ENCODE results near the gene KDM3B. TPM values are rescaled to one million over a fixed set of nuclear protein-coding genes. Genes with fewer than 3 reads are reported as not detected.
"Not testable (repeated sequence)": the region's sequence is repeated elsewhere in the genome, so short reads cannot be mapped to it uniquely, and the experiment has no call there.

KDM3B gene, protein sequence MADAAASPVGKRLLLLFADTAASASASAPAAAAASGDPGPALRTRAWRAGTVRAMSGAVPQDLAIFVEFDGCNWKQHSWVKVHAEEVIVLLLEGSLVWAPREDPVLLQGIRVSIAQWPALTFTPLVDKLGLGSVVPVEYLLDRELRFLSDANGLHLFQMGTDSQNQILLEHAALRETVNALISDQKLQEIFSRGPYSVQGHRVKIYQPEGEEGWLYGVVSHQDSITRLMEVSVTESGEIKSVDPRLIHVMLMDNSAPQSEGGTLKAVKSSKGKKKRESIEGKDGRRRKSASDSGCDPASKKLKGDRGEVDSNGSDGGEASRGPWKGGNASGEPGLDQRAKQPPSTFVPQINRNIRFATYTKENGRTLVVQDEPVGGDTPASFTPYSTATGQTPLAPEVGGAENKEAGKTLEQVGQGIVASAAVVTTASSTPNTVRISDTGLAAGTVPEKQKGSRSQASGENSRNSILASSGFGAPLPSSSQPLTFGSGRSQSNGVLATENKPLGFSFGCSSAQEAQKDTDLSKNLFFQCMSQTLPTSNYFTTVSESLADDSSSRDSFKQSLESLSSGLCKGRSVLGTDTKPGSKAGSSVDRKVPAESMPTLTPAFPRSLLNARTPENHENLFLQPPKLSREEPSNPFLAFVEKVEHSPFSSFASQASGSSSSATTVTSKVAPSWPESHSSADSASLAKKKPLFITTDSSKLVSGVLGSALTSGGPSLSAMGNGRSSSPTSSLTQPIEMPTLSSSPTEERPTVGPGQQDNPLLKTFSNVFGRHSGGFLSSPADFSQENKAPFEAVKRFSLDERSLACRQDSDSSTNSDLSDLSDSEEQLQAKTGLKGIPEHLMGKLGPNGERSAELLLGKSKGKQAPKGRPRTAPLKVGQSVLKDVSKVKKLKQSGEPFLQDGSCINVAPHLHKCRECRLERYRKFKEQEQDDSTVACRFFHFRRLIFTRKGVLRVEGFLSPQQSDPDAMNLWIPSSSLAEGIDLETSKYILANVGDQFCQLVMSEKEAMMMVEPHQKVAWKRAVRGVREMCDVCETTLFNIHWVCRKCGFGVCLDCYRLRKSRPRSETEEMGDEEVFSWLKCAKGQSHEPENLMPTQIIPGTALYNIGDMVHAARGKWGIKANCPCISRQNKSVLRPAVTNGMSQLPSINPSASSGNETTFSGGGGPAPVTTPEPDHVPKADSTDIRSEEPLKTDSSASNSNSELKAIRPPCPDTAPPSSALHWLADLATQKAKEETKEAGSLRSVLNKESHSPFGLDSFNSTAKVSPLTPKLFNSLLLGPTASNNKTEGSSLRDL (N-terminal part only)
- total RNA-seq (2014; rRNA removed; shearing (Covaris generic)) = 48.0 and 64.8 TPM in 2 replicates

DNA sequence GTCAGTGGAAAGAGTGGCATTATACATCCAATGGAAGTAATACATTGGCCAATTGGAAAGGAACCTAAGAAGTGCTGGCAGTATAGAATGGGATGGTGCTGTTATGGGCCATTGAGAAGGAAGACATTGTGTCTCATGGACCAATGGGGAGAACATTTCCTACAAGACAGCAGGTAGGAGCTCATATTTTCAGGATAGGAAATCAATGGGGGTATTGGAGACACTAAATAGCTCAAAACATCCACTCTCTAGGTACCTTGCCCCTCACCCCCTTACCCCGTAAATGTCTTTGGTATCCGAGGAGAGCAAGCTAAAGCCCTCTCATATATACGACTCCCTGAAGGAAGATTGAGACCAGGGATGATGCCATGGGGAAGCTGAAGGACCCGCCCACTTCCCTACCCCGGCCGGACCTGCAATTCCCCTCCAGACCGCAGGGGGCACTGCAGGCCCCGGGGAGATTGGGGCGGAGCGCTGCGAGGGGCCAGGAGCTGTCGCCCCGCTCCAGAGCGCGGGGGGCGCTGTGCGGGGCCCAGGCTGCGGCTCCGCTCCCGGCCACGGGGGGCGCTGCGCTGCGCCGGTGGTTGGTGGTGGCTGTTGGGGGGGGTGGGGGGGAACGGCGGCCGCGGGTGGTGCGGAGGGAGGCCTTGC, at the start of gene KDM3B:
Gene KDM3B, plus strand, starts transcription at position 615 of the 651 bp plus-strand sequence. CDS start 111 bp downstream, outside the sequence.
- no peaks in the 10 kb centered on the region for H3K27me3 ChIP-seq (replicated peaks)
- peaks cover 60% of the 10 kb centered on the region for H3K36me3 ChIP-seq
- peak within 1 kb of the TSS; percentile 87 for H3K4me3 ChIP-seq
- peak within 1 kb of the TSS; percentile 82 for H3K27ac ChIP-seq
- H3K9me3 ChIP-seq (replicated peaks) = peaks cover 10% of the 10 kb centered on the region
- DNase-seq (ENCODE audit: low read depth in 1 of 2, low spot score in 2 of 2) = peak; percentile 85 to 92
- H3K4me1 ChIP-seq (replicated peaks) = peaks cover 19% of the 10 kb centered on the region

DNA sequence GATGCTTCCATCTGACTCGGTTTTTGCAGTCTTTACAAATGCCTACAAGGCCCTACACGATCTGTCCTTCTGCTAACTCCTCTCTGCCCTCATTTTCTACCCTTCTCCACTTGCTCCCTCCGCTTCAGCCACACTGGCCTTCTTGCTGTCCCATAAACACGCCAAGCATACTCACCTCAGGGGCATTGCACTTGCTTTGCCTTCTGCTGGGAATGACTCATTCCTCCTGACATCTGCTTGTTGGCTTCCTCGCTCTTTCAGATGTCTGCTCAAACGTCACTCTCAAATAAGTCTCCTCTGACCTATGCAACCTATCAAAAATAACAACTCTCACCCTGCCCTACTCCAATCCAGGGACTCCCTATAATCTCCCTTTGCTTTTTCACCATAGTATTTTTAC, 49.1 kb upstream of the KDM3B start:
- H3K36me3 ChIP-seq = peaks cover 33% of the 10 kb centered on the region
- no peaks in the 10 kb centered on the region for H3K27me3 ChIP-seq (replicated peaks)
- no peak for DNase-seq (ENCODE audit: low read depth in 1 of 2, low spot score in 2 of 2)
- H3K4me1 ChIP-seq (replicated peaks) = no peaks in the 10 kb centered on the region
- no peaks in the 10 kb centered on the region for H3K9me3 ChIP-seq (replicated peaks)
- H3K27ac ChIP-seq = no peak overlapping the region
- no peak overlapping the region for H3K4me3 ChIP-seq

DNA sequence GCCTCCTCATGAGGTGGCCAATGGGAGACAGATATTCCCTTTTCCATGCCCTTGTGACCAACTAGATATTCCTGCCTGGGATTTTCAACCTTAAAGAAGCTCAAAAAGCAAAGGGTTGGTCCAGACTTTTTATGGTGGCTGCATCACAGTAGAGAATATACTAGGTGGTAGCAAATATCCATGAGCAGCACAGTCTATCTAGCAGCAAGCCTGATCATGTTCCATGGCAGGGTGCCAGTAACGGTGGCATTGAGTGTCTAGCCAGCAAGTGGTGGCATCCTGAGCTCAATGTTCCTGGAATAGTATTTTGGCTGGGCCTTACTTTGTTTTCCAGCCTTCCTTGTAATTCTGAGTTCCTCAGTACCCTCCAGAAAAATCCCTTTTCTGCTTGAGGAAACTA, 46.7 kb upstream of the KDM3B start:
- no peak overlapping the region for H3K4me3 ChIP-seq
- no peaks in the 10 kb centered on the region for H3K4me1 ChIP-seq (replicated peaks)
- H3K27me3 ChIP-seq (replicated peaks) = no peaks in the 10 kb centered on the region
- peaks cover 34% of the 10 kb centered on the region for H3K36me3 ChIP-seq
- no peak for DNase-seq (ENCODE audit: low read depth in 1 of 2, low spot score in 2 of 2)
- H3K9me3 ChIP-seq (replicated peaks) = no peaks in the 10 kb centered on the region
- H3K27ac ChIP-seq = no peak overlapping the region

DNA sequence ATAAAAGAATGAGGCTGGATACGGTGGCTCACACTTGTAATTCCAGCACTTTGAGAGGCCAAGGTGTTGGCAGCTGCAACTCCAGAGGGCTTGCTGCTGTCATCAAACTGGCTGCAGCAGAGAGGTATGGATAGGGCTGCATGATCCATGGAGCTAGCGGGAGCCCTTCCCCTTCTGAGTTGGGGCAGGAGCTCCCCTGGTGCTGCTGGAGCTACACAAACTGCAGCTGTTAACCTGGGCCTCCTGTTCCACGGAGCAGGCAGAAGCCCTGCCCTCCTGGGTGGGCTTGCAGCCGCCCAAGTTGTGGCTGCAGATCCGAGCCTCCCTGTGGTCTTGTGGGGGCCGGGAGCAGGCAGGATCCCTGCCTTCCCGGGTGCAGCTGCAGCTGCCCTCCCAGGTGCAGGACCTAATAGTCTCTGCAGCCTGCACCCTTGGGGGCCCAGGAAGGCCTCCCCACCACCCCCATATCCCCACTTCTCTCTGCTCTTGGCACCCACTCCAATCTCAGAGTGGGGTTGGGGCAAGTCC, 36.7 kb upstream of the KDM3B start:
- Histone ChIP-seq H3K36me3 (peaks cover 61% of the 10 kb centered on the region), H3K27ac (no peak overlapping the region), H3K4me1 (replicated peaks) (no peaks in the 10 kb centered on the region), H3K9me3 (replicated peaks) (no peaks in the 10 kb centered on the region), H3K27me3 (replicated peaks) (no peaks in the 10 kb centered on the region), H3K4me3 (no peak overlapping the region)
- no peak for DNase-seq (ENCODE audit: low read depth in 1 of 2, low spot score in 2 of 2)

DNA sequence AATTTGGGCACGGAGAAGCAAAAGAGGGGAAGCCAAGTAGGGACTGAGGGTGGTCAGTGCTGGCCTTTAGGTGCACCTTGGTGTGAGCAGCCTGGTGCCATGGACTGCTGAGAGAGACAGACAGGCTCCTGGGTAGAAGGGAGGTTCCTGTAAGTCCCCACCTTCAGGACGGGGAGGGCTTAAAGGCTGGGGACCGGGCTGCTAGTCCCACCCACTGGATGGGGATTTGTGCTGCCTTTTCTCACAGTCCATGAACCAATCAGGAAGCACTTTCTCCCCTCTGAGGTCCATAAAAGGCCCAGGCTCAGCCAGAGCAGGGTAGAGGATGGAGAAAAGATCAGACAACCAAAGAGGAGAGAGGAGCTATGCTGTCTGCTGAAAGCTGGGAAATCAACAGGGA, 36.1 kb upstream of the KDM3B start:
- Histone ChIP-seq H3K4me3 (no peak overlapping the region), H3K4me1 (replicated peaks) (no peaks in the 10 kb centered on the region), H3K27me3 (replicated peaks) (no peaks in the 10 kb centered on the region), H3K36me3 (peaks cover 61% of the 10 kb centered on the region), H3K9me3 (replicated peaks) (no peaks in the 10 kb centered on the region), H3K27ac (no peak overlapping the region)
- no peak for DNase-seq (ENCODE audit: low read depth in 1 of 2, low spot score in 2 of 2)

DNA sequence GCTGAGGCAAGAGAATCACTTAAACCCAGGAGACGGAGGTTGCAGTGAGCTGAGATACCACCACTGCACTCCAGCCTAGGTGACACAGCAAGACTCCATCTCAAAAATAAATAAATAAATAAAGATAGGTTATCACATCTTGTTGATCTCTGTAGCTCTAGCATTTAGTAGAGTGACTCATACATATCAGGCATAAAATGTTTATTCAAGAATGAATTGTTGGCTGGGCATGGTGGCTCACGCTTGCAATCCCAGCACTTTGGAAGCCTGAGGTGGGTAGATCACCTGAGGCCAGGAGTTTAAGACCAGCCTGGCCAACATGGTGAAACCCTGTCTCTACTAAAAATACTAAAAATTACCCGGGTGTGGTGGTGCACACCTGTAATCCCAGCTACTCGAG, 34.3 kb upstream of the KDM3B start:
- not testable (repeated sequence) for H3K27me3 ChIP-seq (replicated peaks); DNase-seq (ENCODE audit: low read depth in 1 of 2, low spot score in 2 of 2); H3K4me3 ChIP-seq; H3K9me3 ChIP-seq (replicated peaks); H3K27ac ChIP-seq; H3K4me1 ChIP-seq (replicated peaks)
- H3K36me3 ChIP-seq = peaks cover 53% of the 10 kb centered on the region

DNA sequence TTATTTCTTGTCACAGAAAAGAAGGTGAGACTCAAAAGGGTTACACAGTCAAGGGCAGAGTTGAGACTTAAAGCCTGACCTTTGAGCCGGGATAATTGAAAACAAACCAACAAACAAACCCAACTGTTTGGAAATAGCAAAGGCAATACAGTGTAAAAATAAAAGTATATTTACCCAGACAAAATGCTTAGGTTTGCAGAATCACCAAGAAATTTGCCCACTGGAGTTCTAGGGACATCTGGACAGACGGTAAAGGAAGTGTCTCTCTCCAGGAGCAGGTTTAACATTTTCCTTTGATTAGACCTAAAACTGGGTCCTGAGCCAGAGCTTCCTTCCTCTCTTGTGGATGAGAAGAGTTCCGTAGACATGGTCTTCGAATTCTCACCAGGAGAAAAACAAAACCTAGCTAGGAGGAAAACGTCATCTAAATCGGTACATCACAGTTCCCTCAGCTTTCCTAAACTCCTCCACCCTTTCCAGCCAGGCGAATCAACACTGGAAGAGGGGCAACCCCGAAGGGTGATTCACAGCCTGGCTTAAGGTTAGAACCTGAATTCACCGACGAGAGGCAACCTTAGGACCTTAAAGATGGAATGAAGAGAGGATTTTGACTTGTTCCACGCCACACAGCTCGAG, 21.6 kb upstream of the KDM3B start:
- peak overlapping the region; percentile 84 for H3K27ac ChIP-seq
- no peaks in the 10 kb centered on the region for H3K9me3 ChIP-seq (replicated peaks)
- H3K36me3 ChIP-seq = peaks cover 21% of the 10 kb centered on the region
- DNase-seq (ENCODE audit: low read depth in 1 of 2, low spot score in 2 of 2) = no peak
- H3K4me1 ChIP-seq (replicated peaks) = peaks cover 12% of the 10 kb centered on the region
- H3K27me3 ChIP-seq (replicated peaks) = no peaks in the 10 kb centered on the region
- peak overlapping the region; percentile 53 for H3K4me3 ChIP-seq

DNA sequence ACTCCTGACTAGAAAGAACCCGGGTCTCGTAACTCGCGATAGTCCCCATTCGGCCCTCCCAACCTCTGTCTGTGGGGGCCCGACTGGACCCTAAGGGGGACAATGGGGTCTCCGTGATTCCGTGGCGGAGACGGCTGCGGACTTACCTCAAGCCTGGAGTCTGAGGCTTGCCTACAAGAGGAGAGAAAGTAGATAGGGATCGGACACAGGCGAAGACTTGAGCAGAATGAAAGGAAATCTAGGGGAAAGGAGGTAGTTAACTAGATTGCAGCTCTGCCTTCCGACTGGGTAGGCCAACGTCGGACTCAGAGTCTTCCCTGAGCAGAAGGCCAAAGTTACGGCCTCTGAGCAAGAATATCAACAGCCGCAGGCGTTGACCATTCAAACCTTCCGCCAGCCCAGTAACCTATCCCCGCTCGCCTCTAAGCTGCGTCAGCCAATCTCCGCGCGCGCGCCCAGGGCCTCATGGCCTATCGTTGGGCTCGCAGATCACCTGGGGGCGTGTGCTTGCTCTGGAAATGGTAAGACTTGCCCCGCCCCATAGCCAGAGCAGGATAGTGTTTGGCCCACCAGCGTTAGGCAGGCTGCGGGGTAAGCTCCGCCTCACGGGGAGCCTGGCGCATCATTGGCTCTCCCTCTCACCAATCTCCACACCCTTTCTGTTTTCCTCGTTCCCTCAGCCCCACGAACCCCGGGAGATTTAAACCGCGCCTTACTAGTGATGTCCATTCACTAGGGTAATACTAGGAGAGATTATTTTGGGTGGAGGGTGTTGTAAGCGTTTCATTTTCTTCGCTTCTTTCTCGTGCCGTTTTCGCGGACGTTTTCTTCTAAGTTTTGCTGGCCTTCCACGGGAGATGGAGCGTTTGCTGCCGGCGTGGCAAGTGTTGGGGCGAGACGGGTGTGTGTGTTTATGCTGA, 20.8 kb upstream of the KDM3B start, which contains the start of gene CDC25C:
Gene CDC25C, minus strand, starts transcription at position 356 of the 920 bp plus-strand sequence. CDS start 624 bp downstream, outside the sequence.
- peak within 1 kb of the TSS; percentile 84 for H3K27ac ChIP-seq
- H3K9me3 ChIP-seq (replicated peaks) = no peaks in the 10 kb centered on the region
- peak; percentile 99 to 100 for DNase-seq (ENCODE audit: low read depth in 1 of 2, low spot score in 2 of 2)
- H3K4me3 ChIP-seq = peak within 1 kb of the TSS; percentile 53
- H3K36me3 ChIP-seq = peaks cover 16% of the 10 kb centered on the region
- peaks cover 12% of the 10 kb centered on the region for H3K4me1 ChIP-seq (replicated peaks)
- no peaks in the 10 kb centered on the region for H3K27me3 ChIP-seq (replicated peaks)

DNA sequence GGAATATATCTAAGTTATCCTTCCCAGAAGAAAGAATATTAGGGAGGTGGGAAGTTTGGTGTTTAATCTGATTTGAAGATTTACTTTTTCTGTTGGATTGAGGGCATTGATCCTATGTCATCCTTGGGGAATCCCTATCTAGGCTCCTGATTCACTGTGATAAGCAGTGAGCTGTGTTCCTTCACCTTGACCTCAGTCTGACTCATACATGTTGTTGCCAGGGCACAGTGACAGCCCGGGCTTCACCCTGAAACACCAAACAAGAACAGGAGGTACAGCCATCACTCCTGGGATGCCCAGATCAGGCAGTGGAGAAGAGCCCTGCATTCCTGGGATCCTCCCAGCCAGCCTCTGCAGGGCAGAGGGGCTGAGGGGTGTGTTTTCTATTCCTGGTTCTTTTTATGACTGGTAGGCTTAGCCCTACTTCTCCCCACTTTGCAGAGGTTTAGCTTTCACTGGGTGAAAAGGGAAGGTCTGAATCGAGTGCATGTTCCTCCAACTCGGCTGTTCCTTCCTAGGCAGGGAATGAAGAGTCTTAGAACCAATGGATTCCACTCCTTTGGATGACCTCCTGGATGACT, 17.5 kb upstream of the KDM3B start:
- H3K36me3 ChIP-seq = peaks cover 14% of the 10 kb centered on the region
- no peak overlapping the region for H3K4me3 ChIP-seq
- no peaks in the 10 kb centered on the region for H3K9me3 ChIP-seq (replicated peaks)
- no peaks in the 10 kb centered on the region for H3K27me3 ChIP-seq (replicated peaks)
- H3K27ac ChIP-seq = no peak overlapping the region
- DNase-seq (ENCODE audit: low read depth in 1 of 2, low spot score in 2 of 2) = no peak
- H3K4me1 ChIP-seq (replicated peaks) = peaks cover 25% of the 10 kb centered on the region

DNA sequence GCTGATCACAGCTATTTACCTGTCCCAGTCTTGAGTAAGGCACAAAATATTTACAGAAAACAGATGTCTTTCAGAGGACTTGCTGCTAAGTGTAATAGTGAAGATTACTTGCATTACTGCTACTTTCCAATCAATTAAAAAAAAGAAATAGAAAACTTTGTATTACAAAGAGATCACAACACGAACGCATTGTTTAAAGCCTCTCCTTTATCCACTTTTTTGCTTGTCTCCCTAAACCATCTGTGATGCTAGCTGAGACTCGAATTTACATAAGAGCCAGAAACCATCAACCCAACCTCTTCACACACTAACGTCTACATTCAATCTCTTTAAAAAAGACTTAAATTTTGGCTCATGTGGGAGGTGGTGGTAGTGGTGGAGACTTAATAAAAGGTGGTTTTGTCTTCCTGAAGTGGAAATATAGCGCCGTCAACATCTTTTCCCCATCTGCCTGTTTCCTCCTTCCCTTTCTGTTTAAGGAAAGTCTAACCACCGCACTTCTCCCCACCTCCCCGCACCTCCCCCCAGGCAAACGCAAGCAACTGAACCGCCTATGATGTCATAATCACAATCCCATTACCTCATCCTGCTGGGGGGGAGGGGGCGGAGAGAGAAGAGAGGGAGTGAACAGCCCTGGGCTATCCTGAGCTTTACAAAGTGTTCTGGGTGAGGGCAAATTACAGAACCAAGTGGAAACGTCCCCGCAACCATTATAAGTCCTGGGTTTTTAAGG, 15.4 kb upstream of the KDM3B start:
- Histone ChIP-seq H3K36me3 (peaks cover 35% of the 10 kb centered on the region), H3K4me3 (peak overlapping the region; percentile 62), H3K27ac (peak overlapping the region; percentile 100), H3K27me3 (replicated peaks) (no peaks in the 10 kb centered on the region), H3K9me3 (replicated peaks) (no peaks in the 10 kb centered on the region), H3K4me1 (replicated peaks) (peaks cover 17% of the 10 kb centered on the region)
- no peak for DNase-seq (ENCODE audit: low read depth in 1 of 2, low spot score in 2 of 2)

Data from SJSA1 (cell line).